ENCODE results near the gene WWC1.

WWC1 gene

DNA sequence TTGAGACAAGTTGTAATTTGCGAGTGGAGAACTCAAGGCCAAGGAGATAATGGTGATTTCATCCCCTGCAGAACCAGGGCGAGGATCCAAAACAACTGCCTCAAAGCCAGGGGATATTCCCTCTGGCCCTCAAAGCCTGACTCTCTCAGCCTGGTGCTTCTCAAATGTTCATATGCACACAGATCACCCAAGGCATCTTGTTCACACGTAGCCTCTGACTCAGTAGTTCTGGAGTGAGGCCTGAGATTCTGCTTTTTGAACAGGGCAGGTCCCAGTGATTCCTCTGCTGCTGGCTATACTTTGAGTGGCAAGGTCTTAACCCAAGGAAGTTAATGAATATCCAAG lies 30.2 kb upstream of the WWC1 start:
- no peak for DNase-seq (ENCODE audit: extremely low read depth, low read depth)
- TF ChIP-seq, protein P1, sequence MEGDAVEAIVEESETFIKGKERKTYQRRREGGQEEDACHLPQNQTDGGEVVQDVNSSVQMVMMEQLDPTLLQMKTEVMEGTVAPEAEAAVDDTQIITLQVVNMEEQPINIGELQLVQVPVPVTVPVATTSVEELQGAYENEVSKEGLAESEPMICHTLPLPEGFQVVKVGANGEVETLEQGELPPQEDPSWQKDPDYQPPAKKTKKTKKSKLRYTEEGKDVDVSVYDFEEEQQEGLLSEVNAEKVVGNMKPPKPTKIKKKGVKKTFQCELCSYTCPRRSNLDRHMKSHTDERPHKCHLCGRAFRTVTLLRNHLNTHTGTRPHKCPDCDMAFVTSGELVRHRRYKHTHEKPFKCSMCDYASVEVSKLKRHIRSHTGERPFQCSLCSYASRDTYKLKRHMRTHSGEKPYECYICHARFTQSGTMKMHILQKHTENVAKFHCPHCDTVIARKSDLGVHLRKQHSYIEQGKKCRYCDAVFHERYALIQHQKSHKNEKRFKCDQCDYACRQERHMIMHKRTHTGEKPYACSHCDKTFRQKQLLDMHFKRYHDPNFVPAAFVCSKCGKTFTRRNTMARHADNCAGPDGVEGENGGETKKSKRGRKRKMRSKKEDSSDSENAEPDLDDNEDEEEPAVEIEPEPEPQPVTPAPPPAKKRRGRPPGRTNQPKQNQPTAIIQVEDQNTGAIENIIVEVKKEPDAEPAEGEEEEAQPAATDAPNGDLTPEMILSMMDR (IDR thresholded peaks at IDR 0.05; ENCODE audit: low read depth, low read length): no peak

GRCh38 chr5:168262042-168262743 lies 29.3 kb upstream of the WWC1 start:
- no peak for DNase-seq (ENCODE audit: extremely low read depth, low read depth)
- TF ChIP-seq, protein P1 (IDR thresholded peaks at IDR 0.05; ENCODE audit: low read depth, low read length): no peak

DNA sequence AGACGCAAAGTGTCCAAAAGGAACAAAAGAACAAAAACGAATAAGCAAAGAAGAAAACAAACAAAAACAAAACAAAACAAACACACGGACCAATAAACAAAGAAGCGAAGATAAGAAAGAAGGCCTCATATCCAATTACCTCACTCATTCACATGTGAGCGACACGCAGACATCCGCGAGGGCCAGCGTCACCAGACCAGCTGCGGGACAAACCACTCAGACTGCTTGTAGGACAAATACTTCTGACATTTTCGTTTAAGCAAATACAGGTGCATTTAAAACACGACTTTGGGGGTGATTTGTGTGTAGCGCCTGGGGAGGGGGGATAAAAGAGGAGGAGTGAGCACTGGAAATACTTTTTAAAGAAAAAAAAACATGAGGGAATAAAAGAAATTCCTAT lies 28.3 kb upstream of the WWC1 start:
- no peak for DNase-seq (ENCODE audit: extremely low read depth, low read depth)

GRCh38 chr5:168266016-168266415 lies 25.4 kb upstream of the WWC1 start:
- DNase-seq (ENCODE audit: extremely low read depth, low read depth): no peak
- TF ChIP-seq, protein P1 (IDR thresholded peaks at IDR 0.05; ENCODE audit: low read depth, low read length): no peak

More for the DNA sequence above, 28.3 kb upstream of the WWC1 start:
- TF ChIP-seq, protein P1 (IDR thresholded peaks at IDR 0.05; ENCODE audit: low read depth, low read length): no peak

GRCh38 chr5:168268949-168269936 lies 22.2 kb upstream of the WWC1 start:
- DNase-seq (ENCODE audit: extremely low read depth, low read depth): peak; percentile 49
- TF ChIP-seq, protein P1 (IDR thresholded peaks at IDR 0.05; ENCODE audit: low read depth, low read length): peak; percentile 92

- TF ChIP-seq, protein P1 (IDR thresholded peaks at IDR 0.05; ENCODE audit: low read depth, low read length): no peak
- no peak for DNase-seq (ENCODE audit: extremely low read depth, low read depth)
These were observed 21.5 kb upstream of the WWC1 start for GRCh38 chr5:168269937-168270330.

- TF ChIP-seq, protein P1 (IDR thresholded peaks at IDR 0.05; ENCODE audit: low read depth, low read length): no peak
- DNase-seq (ENCODE audit: extremely low read depth, low read depth): no peak
These were observed 21.0 kb upstream of the WWC1 start for GRCh38 chr5:168270476-168270875.

All from AG09319 (cell line).